SK-N-SH treated with all-trans-retinoic acid at 6 μM for 48 hours (cell line): ENCODE results near the gene TNIP3.

Experiments
- CREB5 ChIP-seq: fragments of 250-450 bp; sonication (Bioruptor Pico); IDR thresholded peaks from 2 replicates; pipeline ENCODE4 v1.5.1; 2020; ENCODE audit warnings: low read depth, mild to moderate bottlenecking, moderate library complexity
- GLIS3 ChIP-seq: fragments of 250-450 bp; sonication (Bioruptor Pico); IDR thresholded peaks from 2 replicates; pipeline ENCODE4 v1.5.0; 2020; ENCODE audit warnings: mild to moderate bottlenecking, moderate library complexity
- RARB ChIP-seq: fragments of 250-450 bp; sonication (Bioruptor Pico); IDR thresholded peaks from 2 replicates; pipeline ENCODE4 v1.8.0; 2021; ENCODE audit warnings: mild to moderate bottlenecking, moderate library complexity
- ZFP3 ChIP-seq: fragments of 250-450 bp; sonication (Bioruptor Pico); IDR thresholded peaks from 2 replicates; pipeline ENCODE4 v1.5.0; 2020; ENCODE audit warnings: mild to moderate bottlenecking, moderate library complexity
- ZNF565 ChIP-seq: fragments of 450-650 bp; formaldehyde crosslinking; conservative IDR thresholded peaks from 2 replicates; pipeline ENCODE4 v1.5.0; 2020; ENCODE audit warnings: low read depth, mild to moderate bottlenecking, moderate library complexity

- TF ChIP-seq CREB5 (CRISPR knock-in tag) (no peak), ZFP3 (CRISPR knock-in tag) (no peak), ZNF565 (CRISPR knock-in tag) (no peak), GLIS3 (CRISPR knock-in tag) (no peak), RARB (no peak)
Measured at GRCh38 chr4:121182296-121182695, 18.2 kb upstream of the TNIP3 start.
